Measurements from ENCODE around the gene FAM174C.

Gene FAM174C

DNA sequence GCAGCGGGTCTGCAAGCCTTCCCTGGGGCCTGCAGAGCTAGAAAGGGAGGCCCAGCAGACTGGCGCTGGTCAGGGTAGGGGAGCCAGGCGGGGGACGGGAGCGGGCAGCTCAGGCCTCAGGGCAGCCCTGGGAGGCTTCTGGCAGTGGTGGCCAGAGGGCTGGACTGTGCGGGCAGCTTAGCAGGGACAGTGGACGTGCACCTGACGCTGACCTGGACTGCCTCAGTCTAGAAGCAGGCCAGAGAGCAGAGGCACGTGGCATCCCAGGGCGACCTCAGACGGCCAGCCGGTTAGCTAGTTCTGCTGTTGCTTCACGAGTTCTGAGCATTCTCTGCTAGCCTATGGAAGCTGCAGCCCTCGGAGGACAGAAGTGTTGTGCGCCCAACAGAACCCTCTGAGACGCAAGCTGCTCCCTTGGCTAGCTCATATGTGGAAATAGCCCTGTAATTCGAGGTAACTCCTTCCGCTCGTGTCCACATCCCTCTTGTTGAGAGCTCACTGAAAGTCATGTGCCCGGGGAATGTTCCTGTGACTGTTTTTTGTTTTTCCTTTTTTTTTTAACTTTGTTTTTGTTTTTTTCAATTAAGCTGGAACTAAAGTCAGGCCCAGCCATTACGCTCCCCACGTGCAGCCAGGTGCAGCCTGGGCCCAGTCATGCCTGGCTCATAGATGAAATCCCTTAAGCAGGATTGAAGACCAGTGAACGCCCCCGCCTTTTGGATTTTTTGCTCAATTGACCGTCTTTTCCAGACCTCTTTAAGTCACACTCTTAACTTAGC lies 1.9 kb upstream of the FAM174C start:
- no peak for DNase-seq (ENCODE audit: low spot score)

DNA sequence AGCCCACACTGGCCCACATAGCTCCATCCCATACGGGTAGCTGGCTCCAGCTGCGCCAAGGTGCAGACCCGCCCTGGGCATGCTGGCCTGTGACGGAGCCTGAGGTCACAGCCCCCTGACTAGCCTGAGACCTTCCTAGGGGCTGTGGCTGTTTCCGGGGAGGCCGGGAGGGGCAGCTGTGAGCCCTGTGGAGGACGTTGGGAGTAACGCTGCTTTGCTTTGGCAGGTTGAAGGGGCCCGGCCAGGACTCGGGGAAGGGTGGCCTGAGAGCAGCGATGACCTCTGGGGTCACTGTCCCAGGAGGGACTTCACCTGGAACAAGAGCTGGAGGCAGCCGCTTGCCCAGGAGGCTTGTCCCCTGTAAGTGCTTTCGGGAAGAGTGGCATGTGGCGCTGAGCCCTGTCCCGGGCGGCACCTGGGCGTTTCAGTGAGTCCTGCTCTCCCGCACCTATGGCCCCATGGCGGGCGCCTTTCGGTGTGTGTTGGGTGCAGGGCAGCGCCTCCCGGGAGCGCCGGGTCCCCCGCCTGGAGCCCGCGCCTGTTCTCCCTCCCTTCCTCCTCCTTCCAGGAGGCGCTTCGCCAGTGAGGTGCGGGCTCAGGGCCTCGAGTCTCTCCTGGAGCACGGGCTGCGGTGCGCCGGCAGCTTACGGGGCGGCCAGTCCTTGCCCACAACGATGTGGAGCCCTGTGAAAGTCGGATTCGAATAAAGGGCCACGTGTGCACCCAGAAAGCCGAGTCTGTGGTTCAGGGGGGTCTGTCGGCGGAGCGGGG lies 1.1 kb upstream of the FAM174C start:
- DNase-seq (ENCODE audit: low spot score), result no peak

GRCh38 chr19:1274852-1275259 lies 474 bp upstream of the FAM174C start:
- DNase-seq (ENCODE audit: low spot score), result no peak

DNA sequence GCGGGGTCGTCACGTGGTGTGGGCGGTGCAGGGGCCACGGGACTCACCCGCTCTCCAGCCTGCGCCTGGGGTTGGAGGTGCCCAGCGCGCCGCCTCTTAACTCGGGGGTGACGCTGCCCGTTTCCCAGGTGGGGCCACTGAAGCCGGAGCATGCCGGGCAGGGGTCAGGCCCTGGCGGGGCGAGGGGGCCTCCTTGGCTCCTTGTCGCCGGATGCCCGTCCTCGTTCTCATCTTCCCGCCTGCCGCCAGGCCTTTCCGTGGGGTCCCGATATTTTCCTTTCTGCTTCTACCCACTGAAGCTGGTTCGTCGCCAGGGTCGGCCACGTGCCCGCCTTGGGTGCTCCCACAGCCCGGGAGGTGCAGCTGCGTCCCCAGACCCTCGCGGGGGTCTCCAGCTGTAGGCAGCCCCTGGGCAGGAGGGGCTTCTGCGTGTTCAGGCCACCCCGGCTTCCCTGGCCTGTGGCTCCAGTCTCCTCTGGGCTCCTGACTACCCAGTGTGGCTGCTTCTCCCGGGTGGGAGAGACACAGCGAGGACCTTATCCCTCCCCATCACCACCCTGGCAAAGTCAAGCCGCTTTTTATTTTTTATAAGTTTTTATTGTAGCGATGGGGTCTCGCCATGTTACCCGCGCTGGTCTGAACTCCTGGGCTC lies 772 bp downstream of the FAM174C start:
- DNase-seq (ENCODE audit: low spot score), result no peak

DNA sequence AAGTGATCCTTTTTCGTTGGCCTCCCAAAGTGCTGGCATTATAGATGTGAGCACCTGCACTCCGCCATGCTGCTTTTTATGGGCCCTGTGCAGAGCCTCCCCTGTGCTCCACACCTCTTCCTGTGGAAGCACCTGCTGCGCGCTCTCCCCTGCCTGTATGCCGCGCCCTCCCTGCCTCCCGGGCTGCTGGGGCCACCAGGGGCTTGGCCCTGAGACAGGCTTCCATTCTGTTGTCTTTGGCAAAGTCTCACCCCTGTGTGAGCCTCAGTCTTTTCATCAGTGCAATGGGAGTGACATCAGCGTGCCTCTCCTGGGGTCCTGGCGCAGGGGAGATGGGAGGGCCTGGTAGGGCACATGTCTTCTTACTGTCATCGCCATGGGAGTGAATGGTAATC lies 1.3 kb downstream of the FAM174C start:
- peak; percentile 39 for DNase-seq (ENCODE audit: low spot score)

DNA sequence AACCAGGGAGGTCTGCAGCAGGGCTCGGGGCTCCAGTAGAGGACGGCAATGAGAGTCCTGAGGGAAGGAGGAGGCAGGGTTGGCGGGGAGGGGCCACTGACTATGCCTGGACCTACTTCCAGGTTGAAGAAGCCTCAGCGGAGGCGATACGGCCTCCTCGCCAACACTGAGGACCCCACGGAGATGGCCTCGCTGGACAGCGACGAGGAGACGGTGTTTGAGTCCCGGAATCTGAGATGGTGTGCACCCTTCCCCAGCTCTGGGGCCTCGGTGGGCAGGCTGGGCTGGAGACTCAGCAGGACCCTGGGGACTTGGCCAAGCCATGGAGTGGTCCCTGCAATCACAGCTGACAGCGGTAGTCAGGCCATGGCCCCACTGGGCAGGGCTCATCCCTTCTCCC lies 1.7 kb downstream of the FAM174C start:
- no peak for DNase-seq (ENCODE audit: low spot score)

- DNase-seq (ENCODE audit: low spot score), result no peak
Measured at GRCh38 chr19:1278074-1278473, 2.7 kb downstream of the FAM174C start.

- no peak for DNase-seq (ENCODE audit: low spot score)
Measured at GRCh38 chr19:1278713-1279660, 3.7 kb downstream of the FAM174C start.

- peak; percentile 85 for DNase-seq (ENCODE audit: low spot score)
Measured at GRCh38 chr19:1279782-1280341, 4.5 kb downstream of the FAM174C start.

- no peak for DNase-seq (ENCODE audit: low spot score)
Measured at GRCh38 chr19:1280636-1281568, 5.6 kb downstream of the FAM174C start.

GRCh38 chr19:1281569-1282287 lies 6.4 kb downstream of the FAM174C start:
- DNase-seq (ENCODE audit: low spot score), result no peak

DNA sequence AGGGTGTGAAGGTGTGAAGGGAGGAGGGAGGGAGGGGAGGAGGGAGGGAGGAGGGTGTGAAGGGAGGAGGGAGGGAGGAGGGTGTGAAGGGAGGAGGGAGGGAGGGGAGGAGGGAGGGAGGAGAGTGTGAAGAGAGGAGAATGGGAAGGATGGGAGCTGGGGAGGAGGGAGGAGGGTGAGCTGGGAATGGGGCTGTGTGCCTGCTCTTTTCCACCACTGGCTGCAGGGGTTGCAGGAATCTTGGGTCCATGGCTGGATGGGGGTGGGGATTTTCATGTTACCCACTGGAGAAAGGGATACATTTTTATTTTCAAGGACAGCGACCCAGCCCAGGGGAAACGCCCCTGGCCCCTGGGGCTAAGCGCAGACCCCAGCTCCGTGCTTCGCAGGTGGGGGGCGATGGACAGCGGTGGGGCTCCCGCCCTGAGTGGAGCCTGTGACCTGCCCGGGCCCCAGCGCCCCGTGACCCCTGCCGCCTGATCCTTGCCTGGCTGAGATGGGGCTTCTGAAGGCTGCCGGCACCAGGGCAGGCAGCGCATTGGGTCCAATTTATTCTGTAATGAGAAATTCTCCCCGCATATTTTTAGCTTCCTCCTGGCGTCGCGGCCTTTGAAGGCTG lies 7.4 kb downstream of the FAM174C start:
- no peak for DNase-seq (ENCODE audit: low spot score)

DNA sequence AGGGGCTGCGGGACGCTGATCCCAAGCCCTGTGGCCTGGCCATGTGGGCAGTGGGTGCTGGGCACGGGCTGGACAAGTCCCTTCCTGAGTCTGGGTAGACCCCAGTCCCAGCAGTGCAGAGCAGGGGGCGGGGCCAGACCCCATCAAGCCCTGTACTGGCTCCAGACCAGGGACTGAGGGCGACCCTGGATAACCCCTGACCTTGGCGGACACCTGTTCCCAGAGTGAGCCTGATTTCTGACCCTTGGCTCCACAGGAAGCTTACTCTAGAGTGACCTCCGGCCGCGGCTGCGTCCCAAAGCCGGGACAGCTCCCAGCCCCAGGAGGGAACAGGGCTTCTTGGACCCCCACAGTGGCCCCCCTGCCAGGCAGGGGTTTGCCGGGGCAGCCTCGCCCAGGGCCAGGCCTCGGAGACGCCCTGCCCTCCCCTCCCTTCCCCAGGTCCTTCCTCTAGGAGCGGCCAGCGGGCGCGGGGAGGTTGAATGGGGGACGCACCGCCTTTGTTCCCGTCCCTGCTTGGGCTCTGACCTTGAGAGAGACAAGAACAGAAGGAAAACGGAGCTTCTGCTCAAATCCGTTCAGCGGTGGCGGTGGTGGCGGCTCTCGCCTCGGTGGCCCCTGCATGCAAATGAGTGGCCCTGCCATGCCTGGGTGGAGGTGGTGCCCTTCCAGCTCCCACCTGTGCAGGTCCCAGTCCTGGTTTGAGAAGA lies 8.0 kb downstream of the FAM174C start:
- no peak for DNase-seq (ENCODE audit: low spot score)

GRCh38 chr19:1283917-1284292 lies 8.6 kb downstream of the FAM174C start:
- DNase-seq (ENCODE audit: low spot score), result no peak

GRCh38 chr19:1284293-1284978 lies 9.1 kb downstream of the FAM174C start:
- DNase-seq (ENCODE audit: low spot score), result no peak

DNA sequence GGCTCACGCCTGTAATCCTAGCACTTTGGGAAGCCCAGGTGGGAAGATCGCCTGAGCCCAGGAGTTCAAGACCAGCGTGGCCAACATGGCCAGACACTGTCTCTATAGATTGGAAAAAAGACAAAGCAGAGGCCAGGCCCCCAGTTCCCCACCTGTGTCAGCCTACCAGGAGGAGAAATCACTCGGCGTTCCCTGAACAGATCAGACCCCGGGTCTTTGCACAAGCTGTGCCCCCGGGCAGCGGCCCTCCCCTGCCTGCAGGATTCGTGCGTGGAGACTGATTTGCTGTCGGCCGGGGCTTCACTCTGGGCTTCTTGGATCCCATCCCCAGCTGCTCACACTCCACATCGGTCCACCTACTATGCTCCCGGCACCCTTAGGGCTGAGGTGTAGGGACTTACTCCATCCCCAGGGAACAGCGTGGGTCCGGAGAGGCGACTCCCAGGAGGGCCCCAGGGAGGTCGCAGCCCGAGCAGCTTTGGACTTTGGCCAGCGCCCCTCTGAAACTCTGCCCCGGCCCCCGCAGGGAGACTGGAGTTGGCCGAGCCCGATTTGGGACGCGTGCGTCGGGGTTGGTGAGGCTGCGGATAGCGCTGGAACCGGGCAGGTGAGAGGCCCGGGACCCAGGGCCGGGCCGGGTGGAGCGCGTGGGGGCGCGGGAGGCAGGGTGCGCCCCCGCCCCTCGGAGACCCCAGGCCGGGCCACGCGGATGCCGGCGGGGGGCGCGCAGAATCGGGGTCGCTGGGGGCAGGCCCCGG lies 9.8 kb downstream of the FAM174C start:
- no peak for DNase-seq (ENCODE audit: low spot score)

- DNase-seq (ENCODE audit: low spot score), result no peak
Measured at GRCh38 chr19:1285737-1286360, 10.5 kb downstream of the FAM174C start, which contains the start of gene EFNA2. TSS of gene EFNA2 (plus strand) at chr19:1285873. CDS start at chr19:1286169, 296 bp downstream.
